SKM-1 treated with dmso at 0.1 percent for 144 hours (cell line): ENCODE results near the gene DGKD.
"Not testable (repeated sequence)": the region's sequence is repeated elsewhere in the genome, so short reads cannot be mapped to it uniquely, and the experiment has no call there.

ENCODE experiments used
- DNase-seq: peaks from one replicate; lab custom pipeline; 2025; ENCODE audit not compliant: unreplicated experiment; lab: John Stamatoyannopoulos, UW

The DGKD gene

DNA sequence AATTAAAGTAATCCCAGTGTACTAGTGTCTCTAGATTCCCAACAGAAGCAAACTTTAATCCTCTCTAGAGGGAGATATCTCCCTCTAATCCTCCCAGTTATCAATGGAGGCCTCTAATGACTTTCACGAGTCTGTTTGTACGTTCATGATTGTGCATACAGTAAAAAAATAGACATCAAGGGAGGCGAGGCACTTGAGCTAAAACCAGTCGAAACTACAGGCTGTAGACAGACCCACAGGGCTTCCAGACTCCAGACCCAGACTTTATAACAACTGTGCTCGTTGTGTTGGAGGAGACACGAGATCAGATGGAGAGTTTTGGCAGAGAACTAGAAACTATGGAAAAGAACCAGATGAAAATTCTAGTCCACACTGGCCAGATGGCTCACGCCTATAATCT, 7.0 kb downstream of the DGKD start:
- no peak for DNase-seq

DNA sequence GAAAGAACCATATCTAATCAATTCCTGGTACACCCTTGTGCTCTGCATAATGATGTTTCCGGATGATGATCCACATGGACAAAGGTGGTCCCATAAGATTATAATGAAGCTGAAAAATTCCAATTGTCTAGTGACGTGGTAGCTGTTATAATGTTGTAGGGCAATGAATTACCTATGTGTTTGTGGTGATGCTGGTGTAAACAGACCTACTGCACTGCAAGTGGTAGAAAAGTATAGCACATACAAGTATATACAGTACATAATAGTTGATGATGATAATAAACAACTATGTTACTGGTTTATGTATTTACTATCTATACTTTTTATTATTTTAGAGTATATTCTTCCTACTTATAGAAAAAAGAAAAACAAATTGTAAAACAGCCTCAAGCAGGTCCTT, 8.4 kb downstream of the DGKD start:
- DNase-seq: no peak

DNA sequence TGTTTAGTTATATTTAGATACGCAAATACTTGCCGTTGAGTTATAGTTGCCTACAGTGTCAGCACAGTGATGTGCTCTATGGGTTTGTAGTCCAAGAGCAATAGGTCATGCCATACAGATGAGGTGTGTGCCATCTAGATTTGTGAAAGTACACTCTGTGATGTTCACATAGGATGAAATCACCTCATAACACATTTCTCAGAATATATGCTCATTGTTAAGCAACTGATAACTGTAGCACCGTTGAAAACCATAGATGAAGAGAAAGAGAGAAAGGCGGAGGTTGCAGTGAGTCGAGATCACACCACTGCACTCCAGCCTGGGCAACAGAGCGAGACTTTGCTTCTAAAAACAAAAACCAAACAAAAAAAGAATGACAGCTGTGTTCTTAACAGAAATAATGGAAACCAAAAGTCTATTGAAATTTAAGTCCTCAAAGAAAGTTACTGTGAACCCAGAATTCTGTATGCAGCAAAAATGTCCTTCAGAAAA, 9.5 kb downstream of the DGKD start:
- DNase-seq: no peak

DNA sequence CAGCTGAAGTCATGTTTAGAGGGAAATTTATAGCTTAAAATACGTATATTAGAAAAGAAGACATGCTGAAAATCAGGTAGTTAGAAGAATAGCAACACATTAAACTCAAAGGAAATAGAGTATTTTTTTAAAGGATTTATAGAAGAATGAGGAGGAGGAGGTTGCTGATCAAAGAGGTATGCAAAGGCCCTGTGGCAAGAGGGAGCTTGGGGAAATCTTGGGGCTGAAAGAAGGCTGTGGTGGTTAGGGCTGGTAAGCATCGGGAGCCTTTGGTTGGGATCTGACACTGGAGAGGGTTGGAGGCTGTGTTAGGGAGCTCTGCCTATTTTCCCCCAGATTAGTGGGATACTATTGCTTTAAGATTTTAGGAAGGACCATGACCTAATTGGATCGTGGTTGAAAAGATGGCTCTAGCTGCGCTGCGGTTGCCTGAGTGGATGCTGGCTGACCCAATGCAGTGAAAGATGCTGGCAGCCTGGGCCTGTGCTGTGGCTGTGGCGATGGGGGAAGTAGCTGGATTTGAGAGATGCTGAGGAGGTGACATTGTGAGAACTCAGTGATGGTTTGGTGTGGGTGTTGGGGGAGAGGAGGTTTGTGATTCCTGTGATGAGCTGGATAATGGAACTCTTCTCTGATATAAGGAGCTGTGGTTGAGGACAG, 11.7 kb downstream of the DGKD start:
- no peak for DNase-seq

DNA sequence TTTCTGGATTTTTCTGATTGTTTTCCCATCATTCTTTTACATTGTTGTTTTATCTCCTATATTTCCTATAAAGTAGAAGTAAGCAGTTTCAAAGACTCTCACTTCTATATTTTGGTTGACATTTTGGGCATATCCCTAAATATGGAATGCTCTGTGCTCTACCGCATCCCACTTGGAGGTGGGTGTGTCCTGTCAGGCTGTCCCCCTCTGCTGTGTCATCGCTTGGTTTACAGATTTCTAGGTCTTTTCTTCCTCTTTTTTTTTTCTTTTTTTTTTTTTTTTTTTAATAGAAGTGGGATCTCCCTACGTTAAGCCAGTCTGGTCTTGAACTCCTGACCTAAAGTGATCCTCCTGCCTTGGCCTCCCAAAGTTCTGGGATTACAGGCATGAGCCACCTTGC, 13.3 kb downstream of the DGKD start:
- no peak for DNase-seq

DNA sequence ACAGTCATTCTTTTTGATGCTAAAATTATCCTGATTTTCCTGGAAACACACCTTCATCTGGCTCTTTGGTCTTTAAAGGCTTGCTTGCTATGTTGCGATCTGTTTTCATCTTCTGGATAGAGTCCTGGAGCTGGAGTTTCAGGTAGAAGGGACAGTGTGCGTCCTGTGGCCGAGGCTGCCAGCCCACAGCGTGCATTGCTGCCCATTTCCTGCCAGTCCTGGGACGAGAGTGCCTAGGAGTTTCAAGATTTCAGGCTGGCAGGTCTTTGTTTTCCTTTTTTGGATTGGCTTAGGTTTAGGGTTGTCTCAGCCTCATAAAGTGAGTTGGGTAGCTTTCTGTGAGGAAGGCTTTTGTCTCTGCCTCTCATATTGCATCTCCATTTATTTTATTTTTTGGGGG, 14.5 kb downstream of the DGKD start:
- no peak for DNase-seq

DNA sequence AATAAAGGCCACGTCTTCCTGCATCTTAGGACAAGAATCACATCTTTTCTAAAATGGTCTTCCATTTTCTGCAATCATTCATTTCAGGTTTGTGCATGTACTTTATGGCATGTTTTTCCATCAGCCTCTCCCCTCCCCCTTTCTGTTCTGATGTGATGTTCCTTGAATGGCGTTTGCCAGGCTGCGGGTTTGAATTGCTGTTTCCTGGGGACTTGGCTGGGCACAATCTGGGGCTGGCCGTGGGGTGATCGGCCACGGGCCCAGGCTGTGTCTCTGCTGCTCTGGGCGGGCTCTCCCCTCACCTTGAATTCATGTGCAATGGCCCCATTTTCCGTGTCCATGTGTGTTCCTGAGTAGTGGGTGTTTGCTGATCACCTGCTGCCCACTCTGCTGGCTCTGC, 15.2 kb downstream of the DGKD start:
- DNase-seq: no peak

DNA sequence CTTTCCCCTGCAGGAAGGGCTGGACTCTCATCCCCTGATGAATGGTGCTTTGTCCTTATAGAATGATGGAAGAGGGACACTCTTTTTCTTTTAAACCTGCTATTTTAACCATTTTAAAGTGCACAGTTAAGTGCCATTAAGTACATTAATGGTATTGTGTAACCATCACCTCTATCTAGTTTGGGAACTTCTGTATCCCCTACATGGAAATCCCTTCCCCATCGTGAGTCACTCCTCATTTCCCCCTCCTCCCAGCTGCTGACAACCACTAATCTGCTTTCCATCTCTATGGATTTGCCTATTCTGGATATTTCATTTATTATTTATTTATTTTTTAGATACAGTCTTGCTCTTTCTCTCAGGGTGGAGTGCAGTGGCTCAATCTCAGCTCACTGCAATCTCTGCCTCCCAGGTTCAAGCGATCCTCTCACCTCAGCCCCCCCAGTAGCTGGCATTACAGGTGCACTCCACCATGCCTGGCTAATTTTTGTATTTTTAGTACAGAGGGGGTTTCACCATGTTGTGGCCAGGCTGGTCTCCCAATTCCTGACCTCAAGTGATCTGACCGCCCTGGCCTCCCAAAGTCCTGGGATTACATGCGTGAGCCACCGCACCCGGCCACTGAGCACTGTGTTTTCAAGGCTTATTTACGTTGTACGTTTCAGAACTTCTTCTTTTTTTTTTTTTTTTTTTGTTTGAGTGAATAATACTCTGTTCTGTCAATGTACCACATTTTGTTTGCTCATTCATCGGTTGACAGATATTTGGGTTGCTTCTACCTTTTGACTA, 15.8 kb downstream of the DGKD start:
- no peak for DNase-seq

DNA sequence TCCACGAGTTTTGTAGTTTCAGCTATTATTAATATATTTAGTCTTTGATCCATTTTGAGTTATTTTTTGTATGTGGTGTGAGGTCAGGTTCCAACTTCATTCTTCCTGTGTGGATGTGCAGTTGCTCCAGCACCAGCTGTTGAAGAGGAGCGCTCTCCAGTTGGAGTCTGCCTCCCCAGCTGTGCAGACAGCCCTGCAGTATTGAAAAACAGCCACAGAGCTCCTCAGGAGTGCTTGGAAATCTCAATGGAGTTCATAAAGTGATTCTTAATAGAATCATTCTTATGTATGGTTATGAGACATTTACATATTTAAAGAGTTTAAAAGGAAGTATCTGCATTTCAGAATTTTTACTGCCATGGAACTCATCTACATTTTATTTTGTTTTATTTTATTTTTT, 17.3 kb downstream of the DGKD start:
- no peak for DNase-seq

DNA sequence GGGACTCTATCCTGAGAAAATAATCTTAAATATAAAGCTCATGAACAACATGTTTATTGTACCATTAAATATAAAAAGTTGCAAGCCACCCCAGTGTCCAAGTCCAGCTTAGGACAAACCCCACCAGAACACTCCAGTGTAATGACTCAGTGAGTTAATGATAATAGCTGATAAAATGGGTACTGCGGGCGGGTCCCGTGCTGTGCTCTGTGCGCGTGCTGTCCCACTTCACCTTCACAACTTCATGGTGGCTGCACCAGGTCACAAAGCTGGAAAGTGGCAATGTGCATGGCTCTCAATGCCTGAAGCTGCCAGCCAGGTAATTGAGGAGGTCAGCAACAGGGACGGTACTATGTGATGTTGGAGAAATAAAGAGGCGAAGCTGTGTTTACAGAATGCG, 18.6 kb downstream of the DGKD start:
- DNase-seq: no peak

DNA sequence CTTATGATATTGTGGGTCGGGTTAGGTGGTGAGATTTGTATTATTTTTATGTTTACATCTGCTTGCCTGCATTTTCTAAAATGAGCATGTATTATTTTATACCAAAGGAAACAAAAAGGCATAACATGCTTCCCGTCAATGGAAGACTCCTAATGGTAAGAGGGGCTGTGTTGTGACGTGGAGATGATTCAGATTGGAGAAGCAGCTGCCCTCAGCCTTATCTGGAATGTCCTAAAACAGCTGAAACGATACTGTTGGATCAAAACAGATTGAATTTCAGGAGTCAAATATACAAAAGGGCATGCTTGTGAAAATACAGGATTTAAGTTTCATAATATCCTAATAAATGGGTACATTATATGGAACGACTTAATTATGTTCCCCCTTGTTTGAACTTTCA, 19.0 kb downstream of the DGKD start:
- no peak for DNase-seq

DNA sequence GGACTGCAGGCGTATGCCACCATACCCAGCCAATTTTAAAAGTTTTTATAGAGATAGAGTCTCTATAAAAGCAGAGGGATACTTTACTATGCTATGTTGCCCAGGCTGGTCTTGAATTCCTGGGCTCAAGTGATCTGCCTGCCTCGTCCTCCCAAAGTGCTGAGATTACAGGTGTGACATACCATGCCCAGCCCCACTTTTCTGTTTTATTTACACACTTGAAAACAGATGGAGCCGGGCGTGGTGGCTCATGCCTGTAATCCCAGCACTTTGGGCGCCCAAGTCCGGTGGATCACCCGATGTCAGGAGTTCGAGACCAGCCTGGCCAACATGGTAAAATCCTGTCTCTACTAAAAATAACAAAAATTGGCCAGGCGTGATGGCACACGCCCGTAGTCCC, 20.5 kb downstream of the DGKD start:
- DNase-seq: not testable (repeated sequence)

DNA sequence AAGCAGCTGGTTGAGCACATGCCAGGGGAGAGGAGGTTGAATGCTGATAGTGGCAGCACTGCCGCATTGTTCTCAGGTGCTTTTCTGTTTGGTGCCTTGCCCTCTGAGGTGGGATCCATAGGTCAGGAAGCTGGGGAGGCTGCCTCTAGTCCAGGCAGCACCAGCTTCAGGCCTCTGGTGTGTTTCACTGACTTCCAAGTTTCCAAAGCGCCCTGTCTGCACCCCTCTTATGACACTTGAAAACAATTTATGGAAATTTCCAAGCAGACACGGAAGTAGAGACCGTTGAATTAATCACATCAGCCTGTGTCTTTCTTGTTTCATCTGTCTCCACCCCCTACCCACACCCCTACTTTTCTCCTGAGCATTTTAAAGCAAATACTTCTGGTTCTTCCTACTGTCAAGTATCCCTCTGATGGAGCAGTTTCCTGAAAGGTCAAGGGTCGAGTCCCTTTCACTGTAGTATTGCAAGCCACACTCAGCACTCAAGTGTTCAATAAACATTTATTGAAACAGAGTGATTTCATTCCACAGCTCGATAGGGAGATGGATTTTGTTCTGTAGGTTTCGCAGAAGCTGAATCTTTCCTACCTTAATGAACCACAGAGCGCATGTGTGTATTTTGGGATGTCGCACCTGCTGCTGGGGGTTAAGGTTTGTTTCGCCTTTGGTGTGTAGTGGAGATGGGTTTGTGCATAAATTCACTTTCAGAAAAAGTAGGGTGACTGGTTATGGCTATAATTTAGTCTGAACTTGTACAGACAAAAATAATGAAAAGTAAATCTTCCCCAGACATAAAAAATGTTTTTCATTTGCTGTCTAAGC, 21.4 kb downstream of the DGKD start:
- DNase-seq: no peak

DNA sequence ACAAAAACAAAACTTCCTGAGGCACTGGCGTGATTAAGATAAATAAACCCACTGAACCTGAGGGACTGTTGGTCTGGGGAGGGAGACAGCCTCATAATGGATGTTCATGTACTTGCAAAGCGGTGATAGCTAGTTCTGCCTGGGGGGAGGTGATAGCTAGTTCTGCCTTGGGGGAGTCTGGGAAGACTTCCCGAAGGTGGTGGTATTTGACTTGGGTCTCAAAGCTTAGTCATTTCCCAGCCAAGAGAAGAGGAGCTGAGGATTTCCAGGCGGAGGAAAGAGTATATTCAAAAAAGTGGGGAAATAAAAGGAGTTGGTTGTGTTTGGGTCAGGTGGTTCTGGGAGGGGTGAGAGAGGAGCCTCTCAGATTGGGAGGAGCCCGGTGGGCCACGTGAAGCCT, 24.7 kb downstream of the DGKD start:
- no peak for DNase-seq

DNA sequence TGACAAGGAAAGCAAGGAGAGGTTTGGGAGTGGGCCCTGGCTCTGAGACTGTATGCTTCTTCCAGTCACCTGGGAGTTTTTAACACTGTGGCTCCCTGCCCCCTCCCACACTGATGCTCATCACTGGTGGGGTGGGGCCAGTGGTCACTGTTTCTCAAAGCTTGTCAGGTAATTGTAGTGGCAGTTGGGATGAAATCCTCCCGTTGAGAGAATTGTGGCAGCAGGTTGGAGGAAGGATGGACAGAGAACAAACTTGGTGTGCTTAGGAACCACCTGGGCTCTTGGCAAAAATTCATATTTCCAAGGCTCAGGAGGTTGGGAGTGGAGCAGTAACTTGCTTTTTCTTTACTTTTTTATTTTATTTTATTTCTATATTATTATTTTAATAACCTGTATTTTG, 25.1 kb downstream of the DGKD start:
- no peak for DNase-seq

DNA sequence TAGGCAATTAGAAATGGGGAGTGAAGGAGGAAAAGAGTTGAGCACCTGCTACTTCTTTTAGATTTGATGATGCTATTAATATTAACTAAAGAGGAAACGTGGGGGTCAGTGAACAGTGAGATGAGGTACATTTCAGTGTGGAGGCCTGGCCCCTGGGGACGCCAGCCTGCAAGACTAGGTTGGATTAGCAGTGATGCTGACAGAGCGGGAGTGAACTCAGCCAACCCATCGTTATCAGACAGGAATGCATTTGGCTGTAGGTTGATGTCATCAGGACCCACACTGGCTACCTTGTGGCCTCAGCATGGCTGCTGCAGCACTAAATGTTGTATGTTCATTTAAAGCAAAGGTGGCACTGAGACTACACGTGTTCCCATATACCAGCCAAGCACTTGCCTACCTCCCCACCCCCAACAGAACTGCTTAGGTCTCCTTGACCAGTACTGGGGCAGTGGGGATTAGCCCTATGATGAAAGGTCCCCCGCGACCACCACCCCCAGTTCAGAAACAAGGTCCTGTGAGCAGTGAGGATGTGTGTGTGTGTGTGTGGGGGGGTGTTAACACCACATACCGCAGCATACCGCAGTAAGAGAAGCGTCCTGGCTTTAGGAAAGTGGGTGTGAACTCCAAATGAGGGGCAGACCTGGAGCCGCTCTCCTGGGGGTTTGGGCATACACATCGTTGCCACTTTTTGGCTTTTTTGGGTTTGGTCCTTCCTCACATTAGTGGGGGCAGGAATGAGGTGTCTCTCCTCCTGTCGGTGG, 26.0 kb downstream of the DGKD start:
- no peak for DNase-seq

DNA sequence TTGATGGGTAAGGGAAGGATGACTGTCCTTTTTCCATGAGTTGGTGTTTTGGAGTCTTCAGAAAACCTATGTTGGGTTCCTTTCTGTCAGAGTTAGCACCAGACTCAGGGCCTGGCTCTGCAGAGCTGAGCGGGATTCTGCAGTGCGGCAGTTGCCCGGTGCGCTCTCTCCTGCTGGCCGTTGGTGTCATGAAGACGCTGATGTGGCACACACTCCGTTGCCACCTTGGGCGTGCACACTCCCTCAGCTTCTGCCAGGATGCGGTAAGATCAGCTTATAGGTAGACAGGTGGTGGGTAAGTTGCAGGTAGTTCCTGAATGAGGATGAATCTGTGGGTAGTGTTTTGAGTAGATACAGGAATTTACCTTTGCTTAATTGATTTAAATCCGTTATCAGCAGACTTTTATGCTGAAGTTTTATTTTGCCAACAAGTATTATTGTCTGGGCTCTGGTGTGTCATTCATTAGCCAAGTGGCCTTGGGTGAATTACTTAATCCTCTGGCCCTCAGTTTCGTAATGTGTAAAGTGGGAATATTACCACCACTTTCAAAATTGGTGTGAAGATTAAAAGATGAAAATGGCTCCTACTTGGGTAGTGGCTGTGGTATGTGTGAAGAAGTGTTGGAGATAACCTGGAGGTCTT, 26.8 kb downstream of the DGKD start:
- DNase-seq: no peak

DNA sequence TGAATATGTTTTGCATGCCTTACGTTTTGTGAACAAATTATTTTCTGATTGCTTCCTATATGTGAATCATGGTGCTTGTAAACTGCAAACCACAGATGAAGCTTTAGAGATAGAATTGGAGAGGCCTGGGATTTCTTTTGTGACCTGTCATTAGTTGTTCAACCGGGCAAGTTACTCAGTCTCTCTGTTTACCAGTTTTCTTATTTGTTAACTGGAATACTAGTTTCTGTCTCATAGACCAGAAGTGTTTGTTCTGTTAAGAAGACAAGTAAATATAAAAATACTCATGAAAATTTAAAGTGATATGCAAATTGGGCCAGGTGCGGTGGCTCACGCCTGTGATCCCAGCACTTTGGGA, 27.3 kb downstream of the DGKD start:
- no peak for DNase-seq

DNA sequence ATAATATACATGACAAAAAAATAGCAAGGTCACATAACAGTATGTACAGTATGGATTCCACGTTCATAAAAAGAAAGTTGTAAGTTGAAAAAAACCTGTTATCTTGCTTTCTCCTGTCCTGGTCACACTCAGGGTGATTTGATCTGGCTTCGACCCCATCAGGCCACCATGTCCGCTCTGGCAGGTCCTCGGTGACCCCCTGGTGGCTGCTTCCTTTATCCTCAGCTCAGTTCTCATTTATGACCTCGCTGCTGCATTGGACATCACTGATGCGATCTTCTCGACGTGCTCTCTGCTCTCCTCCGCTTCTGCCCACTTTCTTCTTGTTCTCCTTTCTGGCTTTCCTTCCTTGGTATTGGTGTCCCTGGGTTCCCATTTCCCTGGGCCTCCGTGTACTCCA, 29.7 kb downstream of the DGKD start:
- DNase-seq: no peak

DNA sequence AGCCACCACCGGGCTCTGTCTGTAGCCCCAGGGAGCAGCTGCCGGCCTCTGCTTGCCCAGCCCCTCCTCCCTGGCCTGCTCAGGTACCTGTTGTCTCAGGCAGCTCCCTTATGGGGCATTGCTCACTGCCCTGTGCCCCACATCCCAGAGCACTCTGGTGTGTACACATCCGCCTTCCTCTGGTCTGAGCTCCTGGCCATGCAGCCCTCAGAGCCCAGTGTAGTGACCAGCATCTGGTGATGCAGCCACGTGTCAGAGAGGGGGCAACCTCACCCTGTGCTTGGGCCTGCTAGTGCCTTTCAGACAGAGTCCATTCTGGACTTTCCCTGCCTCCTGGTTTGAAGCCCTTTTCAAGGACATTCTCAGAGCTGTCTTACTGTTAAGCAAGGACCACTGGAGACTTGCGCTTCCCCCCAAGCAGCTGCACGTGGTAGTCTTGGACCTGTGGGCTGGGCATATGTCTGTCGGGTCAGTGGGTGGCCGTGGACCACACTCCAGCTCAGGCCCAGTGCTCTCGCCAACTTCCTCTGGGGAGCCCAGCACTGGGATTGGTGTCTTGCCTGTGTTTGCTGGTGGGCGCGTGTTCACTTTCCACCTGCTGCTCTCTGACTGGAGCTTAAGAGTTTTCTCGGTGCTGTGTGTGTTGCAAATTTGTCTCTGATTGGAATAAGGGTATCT, 30.7 kb downstream of the DGKD start:
- DNase-seq: no peak
